NK-92 (cell line): ENCODE measurements around the gene RAP1B.

Source experiments
- DNase-seq: peaks from one replicate; lab custom pipeline; 2025; ENCODE audit not compliant: unreplicated experiment; lab: John Stamatoyannopoulos, UW

RAP1B gene

DNA sequence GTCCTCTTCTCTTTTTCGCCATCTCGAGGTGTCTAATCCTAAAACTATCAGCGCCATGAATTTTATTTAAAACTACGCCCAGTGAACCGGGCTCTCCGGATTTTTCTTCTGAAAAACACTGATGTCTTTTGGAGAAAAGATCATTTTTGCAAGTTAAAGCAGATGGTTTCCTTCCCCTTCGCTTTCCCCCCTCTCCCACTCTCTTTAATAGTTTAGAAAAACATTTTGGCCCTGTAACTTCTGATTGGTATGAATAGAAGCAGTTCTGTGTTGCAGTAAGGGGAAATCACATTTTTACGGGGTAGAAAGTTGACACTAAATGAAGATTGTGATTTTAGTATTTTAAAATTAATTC lies 1.1 kb downstream of the RAP1B start:
- no peak for DNase-seq

DNA sequence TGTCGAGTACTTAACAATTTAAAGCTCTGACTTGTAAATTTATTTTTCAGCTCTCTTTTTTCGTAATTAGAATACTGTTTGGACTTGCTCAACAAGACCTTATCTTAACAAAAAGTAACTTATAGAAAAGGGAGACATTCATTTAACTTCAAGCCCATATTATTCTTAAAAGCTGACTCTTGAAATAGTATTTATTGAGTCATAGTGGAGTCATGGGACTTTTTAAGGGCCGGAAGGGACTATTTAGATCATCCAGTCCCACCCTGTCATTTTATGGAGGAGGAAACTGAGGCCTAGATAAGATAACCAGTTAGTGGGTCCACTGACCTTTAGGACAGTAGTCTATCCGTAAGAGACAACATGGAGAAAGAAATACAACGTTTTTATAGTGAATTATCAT lies 1.5 kb downstream of the RAP1B start:
- no peak for DNase-seq

DNA sequence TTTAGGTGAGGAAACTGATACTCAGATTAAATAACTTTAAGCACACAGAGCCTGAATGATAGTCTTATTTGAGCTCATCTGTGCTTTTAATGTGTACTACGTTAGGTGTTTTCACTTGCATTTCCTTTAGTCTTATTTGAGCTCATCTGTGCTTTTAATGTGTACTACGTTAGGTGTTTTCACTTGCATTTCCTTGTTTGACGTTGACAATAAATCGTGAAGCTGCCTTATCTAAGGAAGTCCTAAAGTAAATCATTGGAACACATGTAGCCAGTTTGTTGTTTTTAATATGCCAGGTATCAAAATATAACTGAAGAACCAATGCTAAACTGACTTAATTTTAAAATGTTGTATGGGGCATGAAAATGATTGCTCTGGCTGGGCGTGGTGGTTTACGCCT lies 2.0 kb downstream of the RAP1B start:
- DNase-seq: no peak

DNA sequence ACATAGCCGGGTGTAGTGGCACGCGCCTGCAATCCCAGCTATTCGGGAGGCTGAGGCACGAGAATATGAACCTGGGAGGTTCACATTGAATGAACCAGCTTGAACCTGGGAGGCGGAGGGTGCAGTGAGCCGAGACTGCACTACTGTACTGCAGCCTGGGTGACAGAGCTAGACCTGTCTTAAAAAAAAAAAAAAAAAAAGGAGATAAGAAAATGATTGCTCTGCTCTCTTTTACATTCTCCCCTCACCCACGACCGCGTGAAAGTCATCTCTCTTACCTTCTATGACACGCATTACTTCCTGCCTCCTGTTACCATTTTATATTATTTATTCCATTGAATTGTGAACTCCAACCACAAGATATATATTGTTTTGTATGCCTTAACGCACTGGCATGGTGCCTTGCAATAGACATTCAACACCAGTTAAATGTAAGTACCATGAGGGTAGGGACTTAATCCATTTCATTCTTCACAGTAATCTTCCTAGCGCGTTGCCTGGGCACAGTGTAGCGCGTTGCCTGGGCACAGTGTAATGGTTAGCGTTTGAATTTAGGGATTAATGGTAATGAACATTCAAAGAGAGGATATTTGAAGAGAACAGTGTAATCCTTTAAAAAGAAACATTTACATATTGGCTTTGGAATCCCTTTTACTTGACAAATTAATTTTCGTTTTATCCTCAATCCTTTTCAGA lies 2.7 kb downstream of the RAP1B start:
- DNase-seq: no peak

DNA sequence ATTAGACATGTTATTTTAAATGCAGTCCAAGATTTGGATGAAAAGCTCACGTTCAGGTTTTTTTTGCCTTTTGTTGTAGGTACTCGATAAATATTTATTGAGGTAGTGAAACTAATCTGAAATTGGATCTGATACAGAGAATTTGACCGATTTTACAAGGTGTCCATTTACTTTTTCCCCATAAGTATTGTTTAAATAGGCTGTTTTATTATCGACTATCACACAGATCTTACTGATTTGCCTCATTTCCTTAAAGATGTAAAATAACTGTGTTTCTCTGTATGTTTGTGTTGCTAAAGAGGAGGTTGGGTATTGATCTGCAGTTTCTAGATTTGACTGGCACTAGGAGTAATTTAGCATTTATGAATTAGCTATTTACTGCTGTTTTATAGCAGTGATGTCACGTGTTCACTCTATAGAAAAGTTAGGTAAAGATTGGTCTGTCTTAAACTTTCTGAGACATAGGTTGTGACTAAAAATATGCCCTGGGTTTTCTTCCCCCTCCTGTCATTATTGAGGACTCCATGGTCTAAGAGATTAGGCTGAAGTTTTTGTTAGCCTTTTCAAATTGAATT lies 3.5 kb downstream of the RAP1B start:
- no peak for DNase-seq

DNA sequence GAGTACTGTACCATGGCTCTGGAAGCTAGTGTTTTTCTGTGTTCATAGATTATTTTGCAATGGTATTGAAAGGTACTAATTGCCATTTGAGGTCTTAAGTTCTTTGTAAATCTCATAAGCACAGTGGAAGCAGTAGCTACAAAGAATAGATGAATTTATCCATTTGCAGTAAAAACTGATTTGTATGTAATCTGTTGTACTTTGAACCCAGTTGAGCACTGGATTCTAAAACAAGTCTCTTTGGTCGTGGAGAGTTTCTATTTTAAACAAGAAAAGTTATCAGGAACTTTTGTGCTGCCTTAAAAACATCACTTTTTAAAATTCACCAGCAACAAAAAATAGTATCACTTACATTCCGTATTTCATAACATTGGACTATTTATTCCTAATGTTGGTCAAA lies 4.1 kb downstream of the RAP1B start:
- no peak for DNase-seq

DNA sequence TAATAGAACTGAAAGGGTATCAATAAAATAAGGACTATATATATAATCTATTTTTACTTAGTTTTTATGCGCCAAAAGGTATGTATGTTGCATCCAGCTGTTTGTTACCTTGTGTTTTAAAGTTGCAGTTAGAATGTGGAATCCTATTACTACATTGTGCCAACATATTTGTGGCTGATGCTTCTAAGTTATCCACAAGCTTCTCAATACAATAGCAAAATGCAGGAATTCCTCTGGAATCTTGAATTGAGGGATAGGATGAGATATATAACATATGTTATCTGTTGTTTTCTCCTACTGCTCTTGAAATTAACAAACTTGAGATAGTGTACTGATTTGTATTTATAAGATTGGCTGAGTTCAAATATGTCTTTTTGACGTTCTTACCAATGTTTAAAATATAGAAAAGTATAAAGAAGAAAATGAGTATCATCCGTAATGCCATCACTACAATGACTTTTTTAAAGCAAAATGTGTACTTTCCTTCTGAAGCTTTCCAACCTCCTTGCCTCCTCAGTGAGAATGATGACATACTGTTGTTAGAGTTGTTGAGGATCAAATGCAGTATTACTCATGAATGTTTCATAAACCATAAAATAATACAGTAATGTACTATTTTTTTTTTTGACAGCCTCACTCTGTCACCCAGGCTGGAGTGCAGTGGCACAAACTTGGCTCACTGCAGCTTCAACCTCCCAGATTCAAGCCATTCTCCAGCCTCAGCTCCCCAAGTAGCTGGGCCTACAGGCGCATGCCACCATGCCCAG lies 6.6 kb downstream of the RAP1B start:
- no peak for DNase-seq

DNA sequence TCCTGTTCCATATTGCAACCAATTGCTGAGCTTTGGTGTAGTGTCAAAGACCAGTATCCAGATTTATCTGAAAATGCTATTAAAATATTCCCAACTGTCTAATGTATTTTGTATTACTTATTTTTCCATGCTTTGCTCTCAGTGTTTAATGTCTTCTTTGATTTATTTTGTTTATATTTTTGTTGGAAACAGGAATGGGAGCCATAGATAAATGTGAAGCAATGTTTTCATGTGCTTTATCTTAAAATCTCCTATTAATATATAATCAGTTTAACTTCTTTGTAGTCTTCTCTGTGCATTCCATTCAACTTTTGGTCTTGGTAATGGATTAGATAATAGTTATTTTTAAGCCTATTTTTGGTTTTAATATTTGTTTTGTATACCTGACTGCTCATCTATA lies 8.8 kb downstream of the RAP1B start:
- no peak for DNase-seq

DNA sequence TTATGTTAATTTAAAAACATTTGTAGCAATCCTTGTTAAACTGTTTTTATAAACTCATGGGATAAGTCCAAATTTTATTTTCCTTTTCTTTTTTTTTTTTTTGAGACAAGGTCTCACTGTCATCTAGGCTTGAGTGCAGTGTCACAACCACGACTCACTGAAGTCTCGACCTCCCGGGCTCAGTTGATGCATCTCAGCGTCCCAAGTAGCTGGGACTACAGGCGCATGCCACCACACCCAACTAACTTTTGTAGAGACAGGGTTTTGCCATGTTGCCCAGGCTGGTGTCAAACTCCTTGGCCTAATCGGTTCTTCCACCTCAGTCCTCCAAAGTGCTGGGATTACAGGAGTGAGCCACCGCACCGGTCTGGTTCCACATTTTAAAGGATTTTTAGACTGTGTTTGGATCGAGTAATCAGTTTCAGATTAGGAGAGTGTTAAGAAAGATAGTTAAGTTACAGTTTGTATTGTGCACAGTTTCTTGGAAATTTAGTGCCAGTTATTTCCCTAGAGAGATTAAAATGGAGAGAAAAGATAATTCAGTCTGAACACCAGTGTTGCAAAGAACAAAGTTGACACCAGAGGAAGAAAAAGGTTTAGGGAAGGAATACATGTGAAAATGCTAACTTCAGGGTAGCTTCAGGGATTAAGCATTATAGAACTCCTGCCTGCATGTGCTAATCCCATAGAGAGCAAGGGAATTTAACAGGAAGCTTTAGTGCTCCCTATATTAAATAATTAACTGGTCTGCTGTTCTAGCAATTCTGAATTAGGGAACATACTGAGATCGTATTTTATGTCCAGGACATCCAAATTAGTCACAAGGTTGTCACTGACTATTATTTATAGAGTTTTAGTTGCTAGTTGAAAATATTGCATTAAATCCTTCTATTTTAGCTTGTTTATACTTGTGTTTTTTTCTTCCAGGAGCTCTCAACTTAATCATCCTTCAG lies 10.1 kb downstream of the RAP1B start:
- no peak for DNase-seq

DNA sequence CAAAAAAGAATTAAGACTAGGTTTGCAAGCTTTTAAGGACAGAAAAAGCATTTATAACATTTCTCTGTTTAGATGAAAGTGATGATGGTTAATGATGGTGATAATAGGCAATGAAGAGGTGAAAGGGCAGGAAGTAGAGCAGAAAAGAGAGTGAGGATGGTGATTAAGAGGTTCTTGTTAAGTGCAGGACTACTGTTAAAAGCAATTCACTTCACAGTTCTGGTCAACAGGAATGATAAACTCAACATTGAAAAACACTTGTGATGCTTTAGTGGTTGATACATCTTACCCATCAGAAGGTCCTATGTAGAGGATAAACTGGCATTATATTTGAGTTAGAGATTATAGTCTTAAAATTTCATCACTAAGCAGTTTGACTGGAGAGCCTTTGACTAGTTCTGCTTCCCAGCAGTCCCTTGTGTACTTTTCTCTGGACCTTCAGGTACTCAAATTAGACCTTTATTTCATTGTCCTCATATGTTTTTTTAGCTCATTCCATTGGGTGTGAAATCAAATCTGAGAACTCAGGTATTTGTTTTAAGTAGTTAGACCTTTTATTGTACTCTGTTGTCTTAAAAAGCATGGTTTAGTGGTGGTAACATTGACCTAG lies 10.9 kb downstream of the RAP1B start:
- no peak for DNase-seq

DNA sequence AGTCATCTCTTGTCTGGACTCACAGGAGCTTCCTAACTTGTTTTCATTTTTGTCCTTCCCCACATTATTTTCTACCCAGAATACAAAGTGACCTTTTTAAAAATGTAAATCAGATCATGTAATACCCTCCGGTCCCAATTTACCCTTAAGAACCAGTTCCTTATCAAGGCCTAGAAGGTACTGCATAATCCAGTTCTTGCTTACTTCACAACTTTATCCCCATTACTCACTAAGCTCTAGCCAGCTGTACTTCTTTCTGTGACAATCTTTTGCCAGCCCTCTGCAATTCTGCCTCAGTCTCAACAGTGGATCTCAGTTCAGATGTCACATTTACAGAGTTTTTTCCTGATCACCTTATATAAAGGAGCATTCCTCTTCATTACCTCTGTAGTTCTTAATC lies 11.6 kb downstream of the RAP1B start:
- no peak for DNase-seq

DNA sequence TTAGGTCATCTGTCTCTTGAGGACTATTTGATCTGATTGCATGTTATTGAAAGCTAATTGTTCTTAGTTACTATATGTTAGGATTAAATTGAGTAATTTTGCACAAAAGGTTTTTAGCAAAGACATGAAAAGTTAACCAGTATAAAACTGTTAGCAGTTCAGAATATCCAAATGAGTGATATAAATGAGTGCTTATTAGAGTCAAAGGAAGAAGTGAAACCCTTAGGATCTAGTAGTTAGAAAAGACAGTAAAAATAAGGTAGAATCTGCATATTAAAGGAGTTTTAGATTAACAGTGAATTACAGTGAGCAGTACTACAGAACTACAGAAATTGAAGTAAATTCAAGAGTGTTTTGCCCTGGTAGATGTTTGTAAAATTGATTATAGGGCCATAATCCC lies 12.4 kb downstream of the RAP1B start:
- no peak for DNase-seq

DNA sequence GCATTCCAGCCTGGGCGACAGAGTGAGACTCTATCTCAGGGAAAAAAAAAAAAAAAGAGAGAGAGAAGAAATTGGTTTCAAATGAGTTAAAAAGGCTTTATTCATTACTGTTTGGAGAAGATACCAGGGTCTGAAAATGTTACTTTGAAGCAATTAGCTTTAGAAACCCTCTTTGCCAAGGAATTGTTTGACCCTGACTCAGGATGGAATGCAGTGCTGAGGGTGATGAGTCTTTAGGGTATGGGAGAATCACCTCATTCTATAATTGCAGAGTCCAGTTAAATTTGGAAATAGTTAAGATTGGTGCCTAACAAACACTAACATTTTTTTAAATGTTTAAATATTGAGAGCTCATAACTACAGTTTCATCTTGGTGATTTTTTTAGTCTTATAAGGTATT lies 13.3 kb downstream of the RAP1B start:
- DNase-seq: no peak

DNA sequence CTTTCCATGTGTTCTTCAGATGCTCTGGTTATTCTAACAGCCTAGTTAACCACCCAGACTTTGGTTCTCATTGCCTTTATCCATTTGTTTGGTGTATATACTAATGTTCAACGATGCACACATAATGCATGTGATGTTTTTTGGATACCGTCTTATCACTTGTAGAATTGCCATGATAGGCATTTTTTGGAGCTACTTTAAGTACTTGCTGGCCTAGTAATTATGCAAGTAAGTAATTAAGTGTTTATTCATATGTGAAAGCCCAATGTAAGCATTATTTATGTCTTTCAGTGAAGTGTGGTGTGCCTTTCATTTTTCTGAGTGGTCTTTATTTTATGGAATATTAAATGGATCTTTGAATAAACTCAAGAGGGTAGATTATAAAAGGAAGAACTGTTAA lies 14.2 kb downstream of the RAP1B start:
- no peak for DNase-seq

DNA sequence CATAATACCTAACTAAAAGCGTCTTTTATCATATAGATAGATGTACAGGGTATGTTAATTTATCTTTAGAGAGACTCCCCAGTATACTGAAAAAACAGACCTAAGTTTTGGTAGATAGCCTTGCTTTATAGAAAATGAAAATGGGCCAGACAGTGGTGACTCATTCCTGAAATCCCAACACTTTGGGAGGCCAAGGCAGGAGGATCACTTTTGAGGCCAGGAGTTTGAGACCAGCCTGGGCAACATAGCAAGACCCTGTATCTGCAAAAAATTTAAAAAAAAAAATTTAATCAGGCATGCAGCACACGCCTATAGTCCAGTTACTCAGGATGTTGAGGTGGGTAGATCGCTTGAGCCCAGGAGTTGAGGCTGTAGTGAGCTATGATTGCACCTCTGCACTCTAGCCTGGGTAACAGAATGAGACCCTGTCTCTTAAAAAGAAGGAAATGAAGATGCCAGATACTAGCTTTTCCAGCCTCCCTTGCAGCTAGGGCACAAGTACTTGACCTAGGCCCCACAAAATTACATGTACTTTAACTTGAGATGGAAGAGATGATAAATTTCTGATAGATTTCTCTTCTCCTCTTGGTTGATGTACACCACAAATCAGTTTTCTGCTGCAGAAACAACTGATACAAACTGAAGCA lies 17.1 kb downstream of the RAP1B start:
- no peak for DNase-seq

DNA sequence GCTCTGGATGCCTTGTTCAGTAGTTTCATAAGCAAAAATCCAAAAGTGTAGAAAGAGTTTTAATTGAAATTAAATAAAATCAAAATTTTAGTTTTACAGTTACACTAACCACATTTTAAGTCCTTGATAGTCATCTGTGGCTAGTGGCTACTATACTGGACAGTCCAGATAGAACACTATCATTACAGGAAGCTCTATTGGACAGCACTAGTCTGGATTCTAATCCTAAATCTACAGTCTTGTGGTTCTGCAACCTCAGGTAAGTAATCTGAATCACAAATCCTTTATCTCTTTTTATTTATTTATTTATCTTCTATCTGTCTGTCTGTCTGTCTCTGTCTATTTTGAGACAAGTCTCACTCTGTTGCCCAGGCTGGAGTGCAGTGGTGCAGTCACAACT lies 18.0 kb downstream of the RAP1B start:
- DNase-seq: no peak

DNA sequence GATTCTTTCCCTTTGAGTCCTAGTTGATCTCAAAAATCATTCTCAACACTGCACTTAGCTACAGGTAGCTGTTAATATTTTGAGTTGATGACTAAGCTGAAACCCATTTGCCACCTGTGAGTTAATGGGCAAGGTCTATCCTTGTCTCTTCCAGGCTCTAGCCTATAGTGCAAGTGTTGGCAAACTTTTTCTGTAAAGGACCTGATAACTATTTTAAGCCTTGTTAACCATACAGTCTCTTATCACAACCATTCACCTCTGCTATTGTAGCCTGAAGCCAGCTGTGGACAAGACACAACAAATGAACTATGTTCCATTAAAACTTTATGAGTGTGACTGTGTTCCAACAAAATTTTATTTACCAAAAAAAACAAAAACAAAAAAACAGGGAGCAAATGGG lies 19.4 kb downstream of the RAP1B start:
- DNase-seq: no peak

DNA sequence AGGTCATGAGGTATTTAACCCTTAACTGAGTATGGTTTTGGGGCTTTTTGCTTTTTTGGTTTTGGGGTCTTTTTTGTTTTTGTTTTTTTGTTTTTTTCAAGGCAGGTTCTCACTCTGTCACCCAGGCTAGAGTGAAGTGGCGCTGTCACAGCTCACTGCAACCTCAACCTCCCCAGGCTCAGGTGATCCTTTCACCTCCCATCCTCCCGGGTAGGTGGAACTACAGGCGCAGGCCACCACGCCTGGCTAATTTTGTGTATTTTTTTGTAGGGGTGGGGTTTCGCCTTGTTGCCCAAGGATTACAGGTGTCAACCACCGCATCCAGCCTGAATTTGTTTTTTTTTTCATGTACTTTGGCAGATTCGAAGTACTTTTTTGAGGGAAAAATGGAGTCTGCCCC lies 19.9 kb downstream of the RAP1B start:
- no peak for DNase-seq

DNA sequence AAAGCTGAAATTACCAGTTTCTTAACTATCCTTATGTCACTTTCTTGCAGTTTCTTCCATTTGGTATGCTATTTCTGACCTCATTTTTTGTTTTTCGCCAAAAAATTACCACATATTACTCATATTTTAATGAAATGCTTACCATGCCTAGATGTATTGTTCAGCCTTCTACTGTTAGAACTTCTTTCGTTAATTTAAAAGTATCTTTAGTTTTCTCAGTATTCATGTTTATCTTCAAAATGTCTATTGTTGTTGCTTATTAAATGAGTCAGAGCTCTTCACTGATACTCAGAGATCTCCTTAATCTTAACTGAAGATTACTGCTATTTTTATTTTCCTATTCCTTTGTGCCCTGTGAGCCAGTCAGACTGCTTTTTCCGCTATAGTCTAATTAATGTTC lies 20.5 kb downstream of the RAP1B start:
- DNase-seq: no peak

DNA sequence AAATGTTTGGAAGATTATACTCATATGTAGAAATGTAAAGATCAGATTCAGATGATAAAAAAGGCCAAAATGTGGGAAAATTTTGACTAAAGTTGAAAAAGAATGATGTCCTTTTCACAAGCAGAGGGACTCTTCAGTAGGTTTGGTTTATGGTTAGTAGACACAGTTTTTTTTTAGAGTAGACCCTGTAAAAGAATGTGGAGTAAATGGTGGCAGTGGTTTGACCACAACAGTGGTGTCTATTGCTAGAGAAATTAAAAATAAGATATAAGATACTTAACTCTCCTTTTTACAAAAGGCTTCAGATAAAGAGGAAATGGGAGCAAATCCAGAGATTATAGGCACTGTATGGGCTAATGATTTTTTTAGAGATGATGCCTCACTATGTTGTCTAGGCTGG lies 21.8 kb downstream of the RAP1B start:
- DNase-seq: no peak
